ENCODE data around the gene PIGBOS1.
"Not testable (repeated sequence)": the region's sequence is repeated elsewhere in the genome, so short reads cannot be mapped to it uniquely, and the experiment has no call there.

Gene PIGBOS1

GRCh38 chr15:55290528-55291057 is 28.3 kb downstream of the PIGBOS1 start:
- no peak for DNase-seq

- no peak for DNase-seq
Measured at GRCh38 chr15:55289746-55290527, 29.0 kb downstream of the PIGBOS1 start, which contains the start of gene RAB27A. TSS of gene RAB27A (minus strand) at chr15:55289813. CDS start at chr15:55234934, 54,879 bp downstream.

- no peak for DNase-seq
Measured at GRCh38 chr15:55289011-55289745, 29.7 kb downstream of the PIGBOS1 start.

- no peak for DNase-seq
Measured at GRCh38 chr15:55288006-55288717, 30.8 kb downstream of the PIGBOS1 start.

GRCh38 chr15:55286442-55287189 is 32.3 kb downstream of the PIGBOS1 start:
- DNase-seq: not testable (repeated sequence)

GRCh38 chr15:55284426-55284825 is 34.5 kb downstream of the PIGBOS1 start:
- DNase-seq: no peak

- no peak for DNase-seq
Measured at GRCh38 chr15:55283379-55284147, 35.4 kb downstream of the PIGBOS1 start.

- DNase-seq: no peak
Measured at GRCh38 chr15:55282284-55282833, 36.6 kb downstream of the PIGBOS1 start.

GRCh38 chr15:55281517-55282228 is 37.2 kb downstream of the PIGBOS1 start:
- DNase-seq: no peak

GRCh38 chr15:55280589-55280988 is 38.3 kb downstream of the PIGBOS1 start:
- not testable (repeated sequence) for DNase-seq

- no peak for DNase-seq
Measured at GRCh38 chr15:55279746-55280351, 39.1 kb downstream of the PIGBOS1 start.

GRCh38 chr15:55279100-55279745 is 39.7 kb downstream of the PIGBOS1 start:
- DNase-seq: no peak

GRCh38 chr15:55277715-55278114 is 41.2 kb downstream of the PIGBOS1 start:
- DNase-seq: no peak

GRCh38 chr15:55277116-55277564 is 41.8 kb downstream of the PIGBOS1 start:
- no peak for DNase-seq

- DNase-seq: no peak
Measured at GRCh38 chr15:55276324-55276723, 42.6 kb downstream of the PIGBOS1 start.

- no peak for DNase-seq
Measured at GRCh38 chr15:55270291-55270690, 48.6 kb downstream of the PIGBOS1 start.

GRCh38 chr15:55268176-55268695 is 50.7 kb downstream of the PIGBOS1 start:
- DNase-seq: no peak

GRCh38 chr15:55267401-55268175 is 51.3 kb downstream of the PIGBOS1 start:
- DNase-seq: no peak

All from DMS79 (cell line).